GM12892 (cell line): Measurements from ENCODE around the gene TEX14.

Experiments used
- POLR2A ChIP-seq: IDR thresholded peaks from 2 replicates; pipeline ENCODE4 v1.6.1; 2011; ENCODE audit warnings: low read depth, low read length, control low read depth
- TAF1 ChIP-seq: IDR thresholded peaks from 2 replicates; pipeline ENCODE4 v1.6.1; 2011; ENCODE audit warnings: low read depth, mild to moderate bottlenecking, control low read depth, low read length, borderline replicate concordance

- TF ChIP-seq TAF1 (no peak), POLR2A (no peak)
These were observed 64.9 kb downstream of the TEX14 start for GRCh38 chr17:58626905-58627304.
